A549 (cell line): ENCODE data around the gene GPR27.

Experiments
- CTCF ChIP-seq: fragments of >200 bp; sonication (Bioruptor Twin); formaldehyde crosslinking; IDR thresholded peaks from 3 replicates; pipeline ENCODE4 v1.5.1; 2016
- EHF ChIP-seq: fragments of 250-450 bp; sonication (Bioruptor Pico); IDR thresholded peaks from 2 replicates; pipeline ENCODE4 v1.5.0; 2020; ENCODE audit warnings: mild to moderate bottlenecking
- HMGXB4 ChIP-seq: fragments of 250-450 bp; sonication (Bioruptor Pico); IDR thresholded peaks from 2 replicates; pipeline ENCODE4 v1.5.0; 2021; ENCODE audit warnings: mild to moderate bottlenecking, moderate library complexity, borderline replicate concordance
- JUN ChIP-seq, 2 experiments: fragments of >200 bp; sonication (Bioruptor Twin); formaldehyde crosslinking; IDR thresholded peaks; 2 replicates in 1 of 2; 3 replicates in 1 of 2; pipeline ENCODE4 v1.6.1; 2016 to 2017
- RCOR1 ChIP-seq: fragments of 150-350 bp; IDR thresholded peaks from 2 replicates; pipeline ENCODE4 v1.6.1; 2014; ENCODE audit warnings: antibody characterized with exemption, low read length, low read depth

GRCh38 chr3:71721651-71722157 is 32.0 kb upstream of the GPR27 start:
- TF ChIP-seq EHF (CRISPR knock-in tag): no peak
- TF ChIP-seq CTCF: no peak
- TF ChIP-seq JUN (IDR thresholded peaks at IDR 0.05): no peak
- TF ChIP-seq HMGXB4 (CRISPR knock-in tag): no peak
- TF ChIP-seq RCOR1: no peak
